Tibial nerve (tissue), 4 donors: Measurements from ENCODE around the gene CCDC17.

Experiments
- EP300 ChIP-seq, 2 donors: sonication (generic); formaldehyde crosslinking; IDR thresholded peaks; one replicate each; pipeline ENCODE4 v1.6.1; 2017; ENCODE audit warnings: antibody characterized with exemption in 2 of 2, mild to moderate bottlenecking in 1 of 2
- TF ChIP-seq, protein P1 (sequence below), 5 experiments: fragments of 200-600 bp in 3 of 5; fragments of 450-650 bp in 2 of 5; sonication (generic) in 3 of 5; IDR thresholded peaks; one replicate each; pipeline ENCODE4 v1.5.1; 2016 to 2019; ENCODE audit warnings: antibody characterized with exemption in 5 of 5, mild to moderate bottlenecking in 3 of 5, moderate library complexity in 2 of 5

- TF ChIP-seq, protein P1, sequence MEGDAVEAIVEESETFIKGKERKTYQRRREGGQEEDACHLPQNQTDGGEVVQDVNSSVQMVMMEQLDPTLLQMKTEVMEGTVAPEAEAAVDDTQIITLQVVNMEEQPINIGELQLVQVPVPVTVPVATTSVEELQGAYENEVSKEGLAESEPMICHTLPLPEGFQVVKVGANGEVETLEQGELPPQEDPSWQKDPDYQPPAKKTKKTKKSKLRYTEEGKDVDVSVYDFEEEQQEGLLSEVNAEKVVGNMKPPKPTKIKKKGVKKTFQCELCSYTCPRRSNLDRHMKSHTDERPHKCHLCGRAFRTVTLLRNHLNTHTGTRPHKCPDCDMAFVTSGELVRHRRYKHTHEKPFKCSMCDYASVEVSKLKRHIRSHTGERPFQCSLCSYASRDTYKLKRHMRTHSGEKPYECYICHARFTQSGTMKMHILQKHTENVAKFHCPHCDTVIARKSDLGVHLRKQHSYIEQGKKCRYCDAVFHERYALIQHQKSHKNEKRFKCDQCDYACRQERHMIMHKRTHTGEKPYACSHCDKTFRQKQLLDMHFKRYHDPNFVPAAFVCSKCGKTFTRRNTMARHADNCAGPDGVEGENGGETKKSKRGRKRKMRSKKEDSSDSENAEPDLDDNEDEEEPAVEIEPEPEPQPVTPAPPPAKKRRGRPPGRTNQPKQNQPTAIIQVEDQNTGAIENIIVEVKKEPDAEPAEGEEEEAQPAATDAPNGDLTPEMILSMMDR (IDR thresholded peaks at IDR 0.05), result no peak
- no peak for TF ChIP-seq EP300 (IDR thresholded peaks at IDR 0.05)
These were observed 49.7 kb downstream of the CCDC17 start for GRCh38 chr1:45574105-45574626.
